ENCODE measurements around the gene NCKAP1.

DNA sequence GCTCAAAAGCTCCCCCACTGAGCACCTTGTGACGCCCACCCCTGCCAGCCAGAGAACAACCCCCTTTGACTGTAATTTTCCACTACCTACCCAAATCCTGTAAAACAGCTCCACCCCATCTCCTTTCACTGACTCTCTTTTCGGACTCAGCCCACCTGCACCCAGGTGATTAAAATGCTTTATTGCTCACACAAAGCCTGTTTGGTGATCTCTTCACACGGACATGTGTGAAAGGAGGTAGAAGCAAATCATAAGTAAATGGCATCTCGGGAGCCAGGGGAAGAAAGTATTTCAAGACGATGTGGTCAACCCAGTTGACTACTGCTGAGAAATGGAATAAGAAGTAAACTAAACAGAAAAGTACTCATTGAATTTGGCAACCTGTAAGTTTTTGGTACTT is 11.2 kb upstream of the NCKAP1 start:
- TF ChIP-seq, protein P1, sequence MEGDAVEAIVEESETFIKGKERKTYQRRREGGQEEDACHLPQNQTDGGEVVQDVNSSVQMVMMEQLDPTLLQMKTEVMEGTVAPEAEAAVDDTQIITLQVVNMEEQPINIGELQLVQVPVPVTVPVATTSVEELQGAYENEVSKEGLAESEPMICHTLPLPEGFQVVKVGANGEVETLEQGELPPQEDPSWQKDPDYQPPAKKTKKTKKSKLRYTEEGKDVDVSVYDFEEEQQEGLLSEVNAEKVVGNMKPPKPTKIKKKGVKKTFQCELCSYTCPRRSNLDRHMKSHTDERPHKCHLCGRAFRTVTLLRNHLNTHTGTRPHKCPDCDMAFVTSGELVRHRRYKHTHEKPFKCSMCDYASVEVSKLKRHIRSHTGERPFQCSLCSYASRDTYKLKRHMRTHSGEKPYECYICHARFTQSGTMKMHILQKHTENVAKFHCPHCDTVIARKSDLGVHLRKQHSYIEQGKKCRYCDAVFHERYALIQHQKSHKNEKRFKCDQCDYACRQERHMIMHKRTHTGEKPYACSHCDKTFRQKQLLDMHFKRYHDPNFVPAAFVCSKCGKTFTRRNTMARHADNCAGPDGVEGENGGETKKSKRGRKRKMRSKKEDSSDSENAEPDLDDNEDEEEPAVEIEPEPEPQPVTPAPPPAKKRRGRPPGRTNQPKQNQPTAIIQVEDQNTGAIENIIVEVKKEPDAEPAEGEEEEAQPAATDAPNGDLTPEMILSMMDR (IDR thresholded peaks at IDR 0.05), result no peak
- TF ChIP-seq EP300 (IDR thresholded peaks at IDR 0.05; ENCODE audit: borderline replicate concordance in 1 of 2, low read depth in 1 of 2, low read length in 1 of 2), result no peak
- TF ChIP-seq, protein P2, sequence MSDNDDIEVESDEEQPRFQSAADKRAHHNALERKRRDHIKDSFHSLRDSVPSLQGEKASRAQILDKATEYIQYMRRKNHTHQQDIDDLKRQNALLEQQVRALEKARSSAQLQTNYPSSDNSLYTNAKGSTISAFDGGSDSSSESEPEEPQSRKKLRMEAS (IDR thresholded peaks at IDR 0.05; ENCODE audit: low read depth), result no peak
- TF ChIP-seq, protein P3, sequence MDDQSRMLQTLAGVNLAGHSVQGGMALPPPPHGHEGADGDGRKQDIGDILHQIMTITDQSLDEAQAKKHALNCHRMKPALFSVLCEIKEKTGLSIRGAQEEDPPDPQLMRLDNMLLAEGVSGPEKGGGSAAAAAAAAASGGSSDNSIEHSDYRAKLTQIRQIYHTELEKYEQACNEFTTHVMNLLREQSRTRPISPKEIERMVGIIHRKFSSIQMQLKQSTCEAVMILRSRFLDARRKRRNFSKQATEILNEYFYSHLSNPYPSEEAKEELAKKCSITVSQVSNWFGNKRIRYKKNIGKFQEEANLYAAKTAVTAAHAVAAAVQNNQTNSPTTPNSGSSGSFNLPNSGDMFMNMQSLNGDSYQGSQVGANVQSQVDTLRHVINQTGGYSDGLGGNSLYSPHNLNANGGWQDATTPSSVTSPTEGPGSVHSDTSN (IDR thresholded peaks at IDR 0.05), result no peak
- TF ChIP-seq RAD21 (IDR thresholded peaks at IDR 0.05; ENCODE audit: low read length), result no peak
- no peak for TF ChIP-seq FOXJ3 (CRISPR knock-in tag; IDR thresholded peaks at IDR 0.05)
- TF ChIP-seq POLR2AphosphoS5 (IDR thresholded peaks at IDR 0.05; ENCODE audit: low read depth, low read length), result no peak
- no peak for TF ChIP-seq FOXM1 (IDR thresholded peaks at IDR 0.05; ENCODE audit: low read depth)
- no peak for TF ChIP-seq RCOR1 (IDR thresholded peaks at IDR 0.05; ENCODE audit: low read length)
- TF ChIP-seq RFX5 (IDR thresholded peaks at IDR 0.05; ENCODE audit: low read length), result no peak
- no peak for TF ChIP-seq JUND (IDR thresholded peaks at IDR 0.05)

Measured in SK-N-SH (cell line).